ENCODE data around the gene LRRC49.

LRRC49 gene

DNA sequence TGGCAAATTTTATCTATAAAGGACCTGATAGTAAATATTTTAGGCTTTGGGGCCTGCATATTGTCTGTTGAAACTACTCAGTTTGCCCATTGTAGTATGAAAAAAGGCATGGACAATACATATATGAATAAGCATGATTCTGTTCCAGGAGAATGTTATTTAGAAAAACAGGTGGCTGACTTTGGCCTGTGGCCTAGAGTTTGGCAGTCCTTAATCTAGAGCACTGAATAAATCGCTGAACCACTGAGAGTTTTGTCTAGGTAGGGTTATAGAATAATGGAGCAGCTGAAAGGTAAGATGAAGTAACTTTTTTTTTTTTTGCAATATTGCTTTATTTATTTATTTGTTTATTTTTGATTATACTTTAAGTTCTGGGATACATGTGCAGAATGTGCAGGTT is 75.0 kb downstream of the LRRC49 start:
- no peaks in the 10 kb centered on the region for H3F3A ChIP-seq (ENCODE audit: control insufficient read depth, insufficient read depth)
- no peak for TF ChIP-seq EZH2phosphoT487 (IDR thresholded peaks at IDR 0.05; ENCODE audit: borderline replicate concordance, low read length)
- no peak for TF ChIP-seq CTCF (IDR thresholded peaks at IDR 0.05; ENCODE audit: low read depth, low read length, poor library complexity, severe bottlenecking)
- no peaks in the 10 kb centered on the region for H3K36me3 ChIP-seq (ENCODE audit: control insufficient read depth, low read length)
- no peaks in the 10 kb centered on the region for H3K9me2 ChIP-seq (replicated peaks; ENCODE audit: control insufficient read depth, low read length)
- H3K79me2 ChIP-seq (ENCODE audit: control insufficient read depth, low read length) = no peaks in the 10 kb centered on the region
- no peaks in the 10 kb centered on the region for H3K9me3 ChIP-seq (ENCODE audit: control insufficient read depth, insufficient read depth, low read length)
- H3K4me2 ChIP-seq (ENCODE audit: low read length) = no peak overlapping the region
- no peaks in the 10 kb centered on the region for H3K4me1 ChIP-seq (ENCODE audit: control insufficient read depth, low read length)
- no peaks in the 10 kb centered on the region for H3K27me3 ChIP-seq (ENCODE audit: control insufficient read depth, low read length)
- H4K20me1 ChIP-seq (ENCODE audit: control insufficient read depth, insufficient read depth, low read depth, low read length) = no peaks in the 10 kb centered on the region
- H3K4me3 ChIP-seq (ENCODE audit: low read length) = no peak overlapping the region
- H3K27ac ChIP-seq (ENCODE audit: low read depth, low read length) = no peak overlapping the region

GRCh38 chr15:70974004-70974832 is 81.6 kb downstream of the LRRC49 start:
- H3K9me2 ChIP-seq (replicated peaks; ENCODE audit: control insufficient read depth, low read length) = no peaks in the 10 kb centered on the region
- no peak for TF ChIP-seq CTCF (IDR thresholded peaks at IDR 0.05; ENCODE audit: low read depth, low read length, poor library complexity, severe bottlenecking)
- no peak for TF ChIP-seq EZH2phosphoT487 (IDR thresholded peaks at IDR 0.05; ENCODE audit: borderline replicate concordance, low read length)
- H3K9me3 ChIP-seq (ENCODE audit: control insufficient read depth, insufficient read depth, low read length) = no peaks in the 10 kb centered on the region
- H3K4me3 ChIP-seq (ENCODE audit: low read length) = no peak overlapping the region
- no peak overlapping the region for H3K4me2 ChIP-seq (ENCODE audit: low read length)
- H3K4me1 ChIP-seq (ENCODE audit: control insufficient read depth, low read length) = no peaks in the 10 kb centered on the region
- no peak overlapping the region for H3K27ac ChIP-seq (ENCODE audit: low read depth, low read length)
- no peaks in the 10 kb centered on the region for H3K36me3 ChIP-seq (ENCODE audit: control insufficient read depth, low read length)
- no peaks in the 10 kb centered on the region for H3F3A ChIP-seq (ENCODE audit: control insufficient read depth, insufficient read depth)
- H3K79me2 ChIP-seq (ENCODE audit: control insufficient read depth, low read length) = no peaks in the 10 kb centered on the region
- no peaks in the 10 kb centered on the region for H3K27me3 ChIP-seq (ENCODE audit: control insufficient read depth, low read length)
- no peaks in the 10 kb centered on the region for H4K20me1 ChIP-seq (ENCODE audit: control insufficient read depth, insufficient read depth, low read depth, low read length)

- no peaks in the 10 kb centered on the region for H3F3A ChIP-seq (ENCODE audit: control insufficient read depth, insufficient read depth)
- no peaks in the 10 kb centered on the region for H4K20me1 ChIP-seq (ENCODE audit: control insufficient read depth, insufficient read depth, low read depth, low read length)
- H3K79me2 ChIP-seq (ENCODE audit: control insufficient read depth, low read length) = no peaks in the 10 kb centered on the region
- H3K36me3 ChIP-seq (ENCODE audit: control insufficient read depth, low read length) = no peaks in the 10 kb centered on the region
- H3K4me2 ChIP-seq (ENCODE audit: low read length) = no peak overlapping the region
- H3K4me3 ChIP-seq (ENCODE audit: low read length) = no peak overlapping the region
- no peak for TF ChIP-seq EZH2phosphoT487 (IDR thresholded peaks at IDR 0.05; ENCODE audit: borderline replicate concordance, low read length)
- no peak for TF ChIP-seq CTCF (IDR thresholded peaks at IDR 0.05; ENCODE audit: low read depth, low read length, poor library complexity, severe bottlenecking)
- no peak overlapping the region for H3K27ac ChIP-seq (ENCODE audit: low read depth, low read length)
- no peaks in the 10 kb centered on the region for H3K9me3 ChIP-seq (ENCODE audit: control insufficient read depth, insufficient read depth, low read length)
- no peaks in the 10 kb centered on the region for H3K27me3 ChIP-seq (ENCODE audit: control insufficient read depth, low read length)
- H3K4me1 ChIP-seq (ENCODE audit: control insufficient read depth, low read length) = no peaks in the 10 kb centered on the region
- H3K9me2 ChIP-seq (replicated peaks; ENCODE audit: control insufficient read depth, low read length) = no peaks in the 10 kb centered on the region
Measured at GRCh38 chr15:70976851-70977250, 84.2 kb downstream of the LRRC49 start.
